Psoas muscle (tissue), 8 donors: ENCODE measurements around the gene FCMR. TPM values are rescaled to one million over a fixed set of nuclear protein-coding genes. Genes with fewer than 3 reads are reported as not detected.

ENCODE experiments used
- ATAC-seq, 4 donors: fragments of 200-7000 bp; cut with Tn5 transposase; one replicate each; pipeline ENCODE4 v1.9.1; 2020; ENCODE audit warnings: moderate library complexity in 3 of 4, mild to moderate bottlenecking in 2 of 4
- DNase-seq, 2 donors: peaks; one replicate each; pipeline ENCODE4 v3.0.0-alpha.2; 2020
- H3K27ac ChIP-seq: fragments of 200-600 bp; one replicate; pipeline ENCODE4 v1.8.0; 2022
- H3K27me3 ChIP-seq, 3 donors: fragments of 200-600 bp in 1 of 3; one replicate each; pipeline versions ENCODE4 v1.6.1 to v1.8.0; 2013 to 2022; ENCODE audit warnings: low read length in 2 of 3, mild to moderate bottlenecking in 2 of 3, moderate library complexity in 1 of 3; ENCODE audit not compliant: insufficient read depth in 3 of 3
- H3K36me3 ChIP-seq, 2 donors: fragments of 200-600 bp in 1 of 2; one replicate each; pipeline versions ENCODE4 v1.6.1 to v1.8.0; 2013 to 2022; ENCODE audit warnings: low read depth in 1 of 2, mild to moderate bottlenecking in 1 of 2, moderate library complexity in 1 of 2; ENCODE audit not compliant: insufficient read depth in 1 of 2
- H3K4me1 ChIP-seq: fragments of 200-600 bp; one replicate; pipeline ENCODE4 v1.8.0; 2022
- H3K4me3 ChIP-seq: fragments of 200-600 bp; one replicate; pipeline ENCODE4 v1.8.0; 2022; ENCODE audit warnings: mild to moderate bottlenecking
- H3K9me3 ChIP-seq: fragments of 200-600 bp; one replicate; pipeline ENCODE4 v1.8.0; 2022
- WGBS, 3 donors: extraction: QIAGEN DNeasy Blood & Tissue Kit; methylation state at CpG; one replicate each; pipeline versions ENCODE4 v1.1.6 to v1.1.7; 2013; 5-methylcytosine and 5-hydroxymethylcytosine counted together
- intact Hi-C, 2 donors: fragments of 100-400 bp; cut with DNase I; formaldehyde crosslinking; loops; one replicate each; pipeline versions ENCODE4 v1.11.0 to v1.14.2; 2022
- polyA plus RNA-seq, 3 donors: library from polyadenylated mRNA; stranded (reverse); fragments of 200-250 nt; gene quantifications; one replicate each; pipeline ENCODE4 v1.2.3, GENCODE V29; 2013
- total RNA-seq, 4 donors: library from RNA; stranded (reverse); fragmentation: NEBNext Ultra II Directional in 2 of 4; extraction: Animal tissue kit (Norgen Biotek cat#: 25700) in 2 of 4; gene quantifications; one replicate each; pipeline versions ENCODE4 v1.2.1 to v1.2.4, GENCODE V29; 2021 to 2023
- TF ChIP-seq, protein P1 (sequence below): fragments of 200-600 bp; IDR thresholded peaks from one replicate; pipeline ENCODE4 v1.8.0; 2022; ENCODE audit warnings: antibody characterized with exemption
- donor health status: healthy with polysubstance abuse.
- donor health status: DM: no; HTN: no; CAD: no; lungs with moderate emphysema.
- donor health status: Bipolar disorder and iron deficiency.
- donor health status: healthy.
- donor health status: DM: yes; HTN: yes; CAD: no.
- donor health status: DM: no; HTN: no; CAD: no.
- donor health status: DM: no; HTN: no; CAD: no.
- donor health status: DM: yes; HTN: yes; CAD: no.

The FCMR gene
- total and polyA plus RNA-seq, 7 donors = 1.0 to 29.5 (median 4.4) TPM

DNA sequence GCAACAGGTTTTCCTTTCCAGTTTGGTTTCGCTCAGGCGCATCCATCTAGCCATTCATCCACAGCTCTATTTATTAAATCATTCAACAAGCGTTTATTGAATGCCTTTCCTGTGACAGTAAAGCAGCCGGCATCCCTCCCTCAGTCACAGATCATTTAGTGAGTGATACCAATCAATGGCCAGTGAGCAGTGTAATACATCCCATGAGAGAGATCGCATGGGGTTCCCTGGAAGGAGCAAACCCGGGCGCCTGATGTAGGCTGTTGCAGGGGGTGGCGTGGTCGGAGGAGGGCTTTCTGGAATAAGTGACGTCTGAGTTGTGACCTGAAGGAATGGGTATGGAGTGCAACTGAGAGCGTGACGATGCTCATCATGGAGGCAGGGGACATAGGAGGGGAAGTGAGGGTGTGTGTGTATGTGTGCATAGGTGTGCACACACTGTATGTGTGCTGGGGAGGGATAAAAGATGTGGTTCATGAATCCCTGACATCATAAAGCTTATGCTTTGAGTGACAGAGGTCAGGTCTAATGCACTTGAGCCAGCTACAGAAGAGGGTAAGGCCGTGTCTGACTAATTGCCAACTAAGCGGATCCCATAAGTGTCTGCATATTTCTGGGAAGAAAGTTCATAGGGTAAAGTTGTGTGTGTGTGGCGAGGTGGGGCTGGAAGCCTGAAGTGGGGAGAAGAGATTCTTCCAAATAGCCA lies 6.6 kb downstream of the FCMR start:
- intact Hi-C loops = loop anchor here in 1 of 2 donors (10.0 kb wide), 1 partner anchor 440 kb away; the partner anchor contains the start of gene IKBKE
- Histone ChIP-seq H3K27ac (no peak overlapping the region), H3K9me3 (no peaks in the 10 kb centered on the region), H3K27me3 (peaks cover 0 to 7% (median 0%) of the 10 kb centered on the region in 3 donors), H3K4me3 (no peak overlapping the region), H3K4me1 (peaks cover 3% of the 10 kb centered on the region), H3K36me3 (no peaks in the 10 kb centered on the region)
- ATAC-seq (no peak), DNase-seq (no peak)
- TF ChIP-seq, protein P1, sequence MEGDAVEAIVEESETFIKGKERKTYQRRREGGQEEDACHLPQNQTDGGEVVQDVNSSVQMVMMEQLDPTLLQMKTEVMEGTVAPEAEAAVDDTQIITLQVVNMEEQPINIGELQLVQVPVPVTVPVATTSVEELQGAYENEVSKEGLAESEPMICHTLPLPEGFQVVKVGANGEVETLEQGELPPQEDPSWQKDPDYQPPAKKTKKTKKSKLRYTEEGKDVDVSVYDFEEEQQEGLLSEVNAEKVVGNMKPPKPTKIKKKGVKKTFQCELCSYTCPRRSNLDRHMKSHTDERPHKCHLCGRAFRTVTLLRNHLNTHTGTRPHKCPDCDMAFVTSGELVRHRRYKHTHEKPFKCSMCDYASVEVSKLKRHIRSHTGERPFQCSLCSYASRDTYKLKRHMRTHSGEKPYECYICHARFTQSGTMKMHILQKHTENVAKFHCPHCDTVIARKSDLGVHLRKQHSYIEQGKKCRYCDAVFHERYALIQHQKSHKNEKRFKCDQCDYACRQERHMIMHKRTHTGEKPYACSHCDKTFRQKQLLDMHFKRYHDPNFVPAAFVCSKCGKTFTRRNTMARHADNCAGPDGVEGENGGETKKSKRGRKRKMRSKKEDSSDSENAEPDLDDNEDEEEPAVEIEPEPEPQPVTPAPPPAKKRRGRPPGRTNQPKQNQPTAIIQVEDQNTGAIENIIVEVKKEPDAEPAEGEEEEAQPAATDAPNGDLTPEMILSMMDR = no peak
- WGBS, 3 donors = 79 to 84% (median 81%) methylated on average over 15 of the region's 15 CpGs

DNA sequence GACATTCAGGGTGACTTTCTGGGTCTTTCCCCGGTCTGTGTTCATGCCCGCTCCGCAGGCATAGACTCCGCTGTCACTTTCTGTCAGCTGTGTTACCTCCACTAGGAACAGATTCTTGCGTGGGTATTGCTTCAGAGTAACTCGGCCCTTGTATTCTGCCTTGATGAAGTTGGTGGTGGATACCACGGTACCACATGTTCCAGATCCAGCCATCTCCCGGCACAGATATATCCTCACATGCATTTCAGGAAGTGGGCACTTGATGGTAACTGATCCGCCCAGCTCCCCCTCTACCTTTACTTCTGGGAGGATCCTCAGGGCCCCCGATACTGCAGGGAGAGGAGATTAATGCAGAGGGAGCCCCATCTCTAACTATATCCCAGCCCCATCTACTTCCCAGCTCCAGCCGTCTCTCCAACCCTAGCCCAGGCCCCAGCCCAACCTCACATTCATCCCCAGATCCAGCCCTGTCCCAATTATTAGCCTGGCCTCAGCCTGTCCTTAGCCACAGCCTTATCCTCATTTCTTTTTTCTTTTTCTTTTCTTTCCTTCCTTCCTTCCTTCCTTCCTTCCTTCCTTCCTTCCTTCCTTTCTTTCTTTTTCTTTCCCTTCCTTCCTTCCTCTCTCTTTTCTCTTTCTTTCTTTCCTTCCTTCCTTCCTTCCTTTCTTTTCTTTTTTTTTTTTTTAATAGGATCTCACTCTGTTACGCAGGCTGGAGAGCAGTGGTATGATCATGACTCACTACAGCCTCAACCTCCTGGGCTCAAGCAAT lies 7.8 kb downstream of the FCMR start:
- no peaks in the 10 kb centered on the region for H3K9me3 ChIP-seq
- no peak overlapping the region for H3K27ac ChIP-seq
- H3K36me3 ChIP-seq = no peaks in the 10 kb centered on the region
- ATAC-seq (no peak), DNase-seq (no peak)
- H3K4me3 ChIP-seq = no peak overlapping the region
- WGBS, 3 donors = 83 to 88% (median 84%) methylated on average over 12 of the region's 12 CpGs
- TF ChIP-seq, protein P1 = no peak
- H3K27me3 ChIP-seq = peaks cover 0 to 7% (median 0%) of the 10 kb centered on the region in 3 donors
- H3K4me1 ChIP-seq = peaks cover 3% of the 10 kb centered on the region
- intact Hi-C loops = loop anchor here (2.0 to 10.0 kb wide), 9 partner anchors 107 to 439 kb away; partner anchors contain the start of genes DYRK3 (in 1 of the 2) and IKBKE (in 1 of the 2)

DNA sequence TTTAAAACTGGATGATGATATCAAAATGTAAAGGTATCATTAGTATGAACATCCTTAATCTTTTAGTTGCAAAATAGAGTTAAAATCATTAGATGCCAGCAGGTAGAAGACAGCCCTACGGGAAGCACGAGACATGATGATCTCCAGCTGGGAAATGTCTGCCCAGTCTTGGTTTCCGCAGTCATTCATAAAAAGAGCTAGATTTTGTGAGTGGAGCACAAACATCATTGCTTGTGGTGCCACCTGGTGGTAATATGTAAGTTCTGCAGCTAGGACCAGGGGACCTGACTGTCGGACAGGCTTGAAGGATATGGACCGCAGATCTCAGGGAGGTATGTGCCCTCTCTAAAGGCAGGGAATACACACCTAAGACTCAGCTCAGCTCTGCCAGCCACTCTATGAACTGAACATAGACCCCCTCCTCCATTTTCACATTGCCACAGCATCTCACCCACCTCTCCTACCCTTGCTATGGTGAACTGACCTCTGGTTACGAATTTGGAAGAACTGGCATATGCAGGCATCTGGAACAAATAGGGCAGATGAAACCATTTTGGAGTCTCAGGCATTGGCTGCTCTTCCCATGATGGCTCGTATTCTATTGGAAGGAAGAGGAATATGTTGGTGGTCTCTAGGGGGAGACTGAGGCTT lies 9.2 kb downstream of the FCMR start:
- no peak overlapping the region for H3K4me3 ChIP-seq
- TF ChIP-seq, protein P1 = peak; percentile 87
- peak in 3 of 4 donors; percentile 46 to 77 (median 69) for ATAC-seq
- intact Hi-C loops = loop anchor here (2.0 to 10.0 kb wide), 9 partner anchors 105 to 438 kb away; partner anchors contain the start of genes DYRK3 (in 1 of the 2) and IKBKE (in 1 of the 2)
- peak; percentile 52 to 70 for DNase-seq
- 18 to 27% (median 23%) methylated on average over 7 of the region's 7 CpGs for WGBS, 3 donors
- H3K36me3 ChIP-seq = no peaks in the 10 kb centered on the region
- H3K27ac ChIP-seq = no peak overlapping the region
- H3K4me1 ChIP-seq = peaks cover 3% of the 10 kb centered on the region
- H3K27me3 ChIP-seq = peaks cover 0 to 4% (median 0%) of the 10 kb centered on the region in 3 donors
- H3K9me3 ChIP-seq = no peaks in the 10 kb centered on the region

DNA sequence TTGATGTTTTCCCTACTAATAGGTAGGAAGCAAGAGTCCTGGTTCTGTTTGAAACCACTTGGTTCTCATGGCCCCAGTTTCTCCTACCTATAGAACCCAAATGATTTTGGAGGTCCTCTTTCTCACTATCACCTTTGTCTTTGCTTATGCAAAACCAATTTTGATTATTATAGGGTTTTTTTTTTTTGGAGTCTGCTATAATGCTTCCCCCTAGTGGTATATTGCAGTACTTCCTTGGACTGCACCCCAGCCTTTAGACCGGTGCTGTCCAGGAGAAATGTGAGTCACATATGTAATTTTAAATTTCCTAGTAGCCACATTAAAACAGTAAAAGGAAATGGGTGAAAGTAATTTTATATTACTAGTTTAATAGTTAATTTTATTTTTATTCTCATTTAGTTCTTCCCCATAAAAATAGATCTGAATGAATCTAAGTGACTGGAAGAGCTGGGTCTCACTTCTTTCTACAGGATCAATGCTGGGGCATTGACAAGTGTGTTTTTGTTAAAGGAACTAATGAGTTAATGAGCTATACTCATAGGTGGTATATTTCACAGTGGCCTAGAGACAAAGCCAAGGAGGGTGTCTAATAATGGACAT lies 10.6 kb downstream of the FCMR start:
- DNase-seq = no peak
- Histone ChIP-seq H3K9me3 (no peaks in the 10 kb centered on the region), H3K4me1 (peaks cover 3% of the 10 kb centered on the region), H3K27ac (no peak overlapping the region), H3K36me3 (no peaks in the 10 kb centered on the region), H3K4me3 (no peak overlapping the region), H3K27me3 (peaks cover 0 to 4% (median 0%) of the 10 kb centered on the region in 3 donors)
- 0 to 2% (median 0%) methylated on average over 1 of the region's 1 CpG for whole genome bisulfite sequencing, 3 donors
- peak; percentile 56 to 84 (median 68) for ATAC-seq
- intact Hi-C loops = loop anchor here (2.0 to 10.0 kb wide), 7 partner anchors 46 to 436 kb away; partner anchors contain the start of genes IKBKE (in 1 of the 2) and IL20 (in 1 of the 2)
- TF ChIP-seq, protein P1 = peak; percentile 92
